ENCODE data around the gene PANK4.

PANK4 gene

GRCh38 chr1:2563205-2563604 lies 36.8 kb upstream of the PANK4 start:
- DNase-seq (ENCODE audit: low read depth, low spot score) = no peak
- CTCF ChIA-PET = interaction anchor here (2.6 kb wide), 1 partner anchor 15 kb away, joined by 11 read pairs; no protein-coding TSS in a partner anchor
- TF ChIP-seq CTCF (IDR thresholded peaks at IDR 0.05; ENCODE audit: insufficient read depth, low read length, missing control alignments) = no peak
- H3K4me3 ChIP-seq (ENCODE audit: low read depth, low read length) = no peak overlapping the region
- POLR2A ChIA-PET = interaction anchor here (0.6 kb wide), 1 partner anchor 23 kb away, joined by 3 read pairs; the partner anchor contains the start of gene PRXL2B

- no peak overlapping the region for H3K4me3 ChIP-seq (ENCODE audit: low read depth, low read length)
- ChIA-PET CTCF (interaction anchor here (1.0 to 2.6 kb wide), 3 partner anchors 8 to 146 kb away, joined by 3 to 11 read pairs (median 9); no protein-coding TSS in a partner anchor), POLR2A (no interaction called here)
- TF ChIP-seq CTCF (IDR thresholded peaks at IDR 0.05; ENCODE audit: insufficient read depth, low read length, missing control alignments) = no peak
- DNase-seq (ENCODE audit: low read depth, low spot score) = no peak
These were observed 35.8 kb upstream of the PANK4 start for GRCh38 chr1:2561898-2562895.

- no peak for DNase-seq (ENCODE audit: low read depth, low spot score)
- ChIA-PET POLR2A (no interaction called here), CTCF (interaction anchor here (1.0 to 2.6 kb wide), 3 partner anchors 9 to 145 kb away, joined by 3 to 11 read pairs (median 9); no protein-coding TSS in a partner anchor)
- TF ChIP-seq CTCF (IDR thresholded peaks at IDR 0.05; ENCODE audit: insufficient read depth, low read length, missing control alignments) = no peak
- no peak overlapping the region for H3K4me3 ChIP-seq (ENCODE audit: low read depth, low read length)
These were observed 35.0 kb upstream of the PANK4 start for GRCh38 chr1:2561446-2561845.

DNA sequence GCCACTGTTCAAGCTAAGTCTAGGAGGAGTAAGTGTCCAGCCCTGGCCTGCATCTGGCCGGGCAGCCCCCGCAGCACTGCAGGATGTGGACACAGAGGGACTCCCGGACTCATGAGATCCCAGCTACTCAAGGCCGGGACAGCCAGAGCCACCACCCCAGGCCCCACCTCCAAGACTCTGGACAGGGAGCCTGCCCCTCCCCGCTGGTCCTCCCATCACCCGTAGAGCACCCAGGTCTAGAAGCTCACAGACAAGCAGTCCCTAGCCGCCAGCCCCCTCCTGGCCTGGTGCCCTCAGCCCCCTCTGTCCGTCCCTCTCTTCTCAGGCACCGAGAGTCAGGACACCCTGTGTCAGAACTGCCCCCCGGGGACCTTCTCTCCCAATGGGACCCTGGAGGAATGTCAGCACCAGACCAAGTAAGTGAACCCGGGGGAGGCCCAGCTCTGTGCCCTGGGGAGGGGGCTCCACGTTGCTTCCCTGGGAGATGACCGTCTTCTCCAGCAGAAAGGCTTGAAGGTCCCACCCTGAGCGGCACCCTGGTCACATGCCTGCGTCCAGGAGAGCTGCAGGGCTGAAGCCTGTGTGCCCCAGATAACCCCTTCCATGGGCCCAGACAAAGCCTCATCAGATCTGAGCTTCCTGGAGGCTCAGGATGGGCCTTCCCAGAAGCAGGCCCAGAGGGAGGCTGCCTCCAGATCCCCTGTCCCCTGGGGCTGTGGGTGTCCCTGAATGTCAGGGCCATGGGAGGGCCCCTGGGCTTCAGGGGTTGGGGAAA lies 34.1 kb upstream of the PANK4 start:
- DNase-seq (ENCODE audit: low read depth, low spot score) = no peak
- CTCF ChIA-PET = interaction anchor here (2.2 to 5.5 kb wide), 2 partner anchors 10 to 12 kb away, joined by 9 to 45 read pairs; no protein-coding TSS in a partner anchor
- TF ChIP-seq CTCF (IDR thresholded peaks at IDR 0.05; ENCODE audit: insufficient read depth, low read length, missing control alignments) = no peak
- POLR2A ChIA-PET = no interaction called here
- H3K4me3 ChIP-seq (ENCODE audit: low read depth, low read length) = no peak overlapping the region

DNA sequence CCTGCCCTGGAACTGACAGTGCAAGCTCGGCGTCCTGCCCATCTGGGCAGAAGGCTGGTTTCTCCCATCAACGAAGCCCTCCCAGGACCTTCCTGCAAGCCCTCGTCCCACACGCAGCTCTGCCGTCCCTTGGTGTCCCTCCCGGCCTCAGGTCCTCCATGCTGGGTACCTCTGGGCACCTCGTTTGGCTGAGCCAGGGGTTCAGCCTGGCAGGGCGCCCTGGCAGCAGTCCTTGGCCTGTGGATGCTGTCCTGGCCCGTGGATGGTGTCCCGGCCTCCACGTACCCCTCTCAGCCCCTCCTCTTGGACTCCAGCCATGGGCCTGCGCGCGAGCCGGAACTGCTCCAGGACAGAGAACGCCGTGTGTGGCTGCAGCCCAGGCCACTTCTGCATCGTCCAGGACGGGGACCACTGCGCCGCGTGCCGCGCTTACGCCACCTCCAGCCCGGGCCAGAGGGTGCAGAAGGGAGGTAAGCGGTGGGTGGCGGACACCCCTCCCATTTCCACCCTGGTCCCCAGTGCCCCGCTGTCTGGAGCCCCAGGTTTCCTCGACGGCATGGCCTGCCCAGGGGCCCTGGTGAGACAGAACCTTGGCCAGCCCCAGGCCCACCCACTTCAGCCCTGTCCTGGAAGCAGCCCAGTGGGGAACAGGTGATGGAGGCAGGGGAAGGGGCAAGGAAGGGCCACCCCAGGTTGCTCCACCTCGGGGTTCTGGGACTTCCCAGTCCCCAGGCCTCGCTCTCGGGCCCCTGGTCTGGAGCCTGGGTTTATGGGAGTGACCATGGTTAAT lies 33.3 kb upstream of the PANK4 start:
- H3K4me3 ChIP-seq (ENCODE audit: low read depth, low read length) = no peak overlapping the region
- POLR2A ChIA-PET = interaction anchor here (0.6 kb wide), 1 partner anchor 142 kb away, joined by 3 read pairs; no protein-coding TSS in a partner anchor
- CTCF ChIA-PET = interaction anchor here (2.2 to 5.5 kb wide), 2 partner anchors 11 kb away, joined by 9 to 45 read pairs; no protein-coding TSS in a partner anchor
- no peak for TF ChIP-seq CTCF (IDR thresholded peaks at IDR 0.05; ENCODE audit: insufficient read depth, low read length, missing control alignments)
- no peak for DNase-seq (ENCODE audit: low read depth, low spot score)
